Small intestine (tissue), 7 donors: ENCODE measurements around the gene PGRMC1. TPM values are rescaled to one million over a fixed set of nuclear protein-coding genes. Genes with fewer than 3 reads are reported as not detected.

Source experiments
- DNase-seq, 2 donors: peaks; one replicate each; pipeline versions ENCODE4 v3.0.0 to v3.0.0-alpha.2; 2013
- FAIRE-seq: peaks from 2 replicates; lab custom pipeline; 2012; peaks lifted over from hg19 to GRCh38; lab: Jason Lieb, UNC
- H3K27ac ChIP-seq, 3 donors: one replicate each; pipeline ENCODE4 v1.5.1; 2013; ENCODE audit warnings: low read length in 2 of 3, mild to moderate bottlenecking in 2 of 3, control low read depth in 1 of 3, inconsistent platforms in 1 of 3, low read depth in 1 of 3, moderate library complexity in 1 of 3
- H3K27me3 ChIP-seq, 3 donors: one replicate each; pipeline ENCODE4 v1.6.1; 2013; ENCODE audit warnings: low read length in 3 of 3, inconsistent platforms in 1 of 3; ENCODE audit not compliant: control insufficient read depth in 3 of 3, insufficient read depth in 3 of 3
- H3K36me3 ChIP-seq, 3 donors: one replicate each; pipeline ENCODE4 v1.6.1; 2013; ENCODE audit warnings: low read length in 3 of 3, inconsistent platforms in 1 of 3, low read depth in 1 of 3, mild to moderate bottlenecking in 1 of 3, moderate library complexity in 1 of 3; ENCODE audit not compliant: control insufficient read depth in 3 of 3, insufficient read depth in 2 of 3
- H3K4me1 ChIP-seq, 3 donors: one replicate each; pipeline ENCODE4 v1.6.1; 2013; ENCODE audit warnings: low read length in 2 of 3, inconsistent platforms in 1 of 3, low read depth in 1 of 3, mild to moderate bottlenecking in 1 of 3, moderate library complexity in 1 of 3; ENCODE audit not compliant: control insufficient read depth in 3 of 3, insufficient read depth in 2 of 3
- H3K4me3 ChIP-seq, 3 donors: one replicate each; pipeline ENCODE4 v1.5.1; 2013; ENCODE audit warnings: low read length in 3 of 3, control low read depth in 1 of 3, inconsistent platforms in 1 of 3, low read depth in 1 of 3, mild to moderate bottlenecking in 1 of 3, moderate library complexity in 1 of 3
- H3K9me3 ChIP-seq, 2 donors: one replicate each; pipeline ENCODE4 v1.6.1; 2013; ENCODE audit warnings: low read depth in 1 of 2, low read length in 1 of 2; ENCODE audit not compliant: control insufficient read depth in 2 of 2, insufficient read depth in 1 of 2
- polyA plus RNA-seq, 4 donors: library from polyadenylated mRNA; stranded (reverse) in 3 of 4; unstranded in 1 of 4; fragments of 200-250 nt in 3 of 4; fragments of 120-200 nt in 1 of 4; gene quantifications; one replicate each; pipeline versions ENCODE4 v1.2.1 to v1.2.3, GENCODE V29; 2013
- donor health status: healthy with polysubstance abuse.
- donor health status: control.
- donor health status: control.
- donor health status: Bipolar disorder and iron deficiency.
- donor health status: healthy.

PGRMC1 gene
- polyA plus RNA-seq, 4 donors: 97.0 to 295 (median 109) TPM

DNA sequence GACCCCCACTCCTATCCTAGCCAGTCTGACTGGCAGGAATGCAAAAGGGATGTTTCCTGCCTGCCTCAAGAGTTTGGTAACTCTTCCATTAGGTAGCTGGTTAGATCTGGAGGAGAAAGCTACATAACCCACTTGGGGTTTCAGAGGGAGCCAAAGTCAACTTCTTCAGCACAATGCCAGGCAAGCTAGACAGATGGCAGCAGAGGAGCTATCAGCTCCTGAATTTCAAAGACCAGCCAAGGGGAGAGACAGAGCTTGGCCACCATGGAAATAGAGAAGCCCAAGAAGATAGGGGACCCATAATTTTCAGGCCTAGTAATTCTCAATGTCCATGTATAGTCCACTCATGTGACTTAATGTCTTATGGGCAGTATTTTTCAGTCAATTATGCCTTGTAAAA is 56.4 kb downstream of the PGRMC1 start:
- Histone ChIP-seq H3K4me3 (no peak overlapping the region), H3K27me3 (no peaks in the 10 kb centered on the region), H3K9me3 (no peaks in the 10 kb centered on the region), H3K4me1 (no peaks in the 10 kb centered on the region), H3K36me3 (no peaks in the 10 kb centered on the region), H3K27ac (no peak overlapping the region)
- peak; percentile 1 to 2 for DNase-seq
- no peak for FAIRE-seq

Other genes starting within 250 kb of the PGRMC1 start
- not detected for gene CT47C1, start 163.3 kb upstream of the PGRMC1 start, polyA plus RNA-seq
- gene KIAA1210, start 108.5 kb upstream of the PGRMC1 start, polyA plus RNA-seq: under 1 TPM in 1 of 4 donors, not detected in 3; 0.07 TPM
- 10 to 100 TPM; 10.4 to 24.4 (median 15.4) TPM for gene SLC25A43, start 163.1 kb downstream of the PGRMC1 start, polyA plus RNA-seq
- gene SLC25A5, start 232.2 kb downstream of the PGRMC1 start, polyA plus RNA-seq: 1,000 to 10,000 TPM in 2 of 4 donors, 100 to 1,000 TPM in 2; 615 to 1,883 (median 1,275) TPM